Activated CD4-positive, alpha-beta T cell treated with anti-CD3 and anti-CD28 coated beads, Interleukin-2, amount 10 ng/mL, durations not matched to agents 7 days and 5 days (primary cell): ENCODE measurements around the gene CD1D. TPM values are rescaled to one million over a fixed set of nuclear protein-coding genes. Genes with fewer than 3 reads are reported as not detected.
"Not testable (repeated sequence)": the region's sequence is repeated elsewhere in the genome, so short reads cannot be mapped to it uniquely, and the experiment has no call there.

ENCODE experiments used
- CTCF ChIA-PET: fragments of 350-600 bp; sonication (Branson Sonifier 250); formaldehyde crosslinking; loops from one replicate; lab custom pipeline; 2021; ENCODE audit warnings: antibody characterized with exemption; lab: Charles Lee
- POLR2A ChIA-PET: fragments of 350-600 bp; sonication (Branson Sonifier 250); formaldehyde crosslinking; loops from one replicate; lab custom pipeline; 2021; ENCODE audit warnings: antibody characterized with exemption; lab: Charles Lee
- DNase-seq: peaks from one replicate; pipeline ENCODE4 v3.0.0-alpha.2; 2020
- H3K27ac Mint-ChIP-seq: one replicate; pipeline ENCODE4 v1.8.0; 2021; ENCODE audit warnings: mild to moderate bottlenecking, moderate library complexity, mixed read lengths
- H3K27me3 Mint-ChIP-seq: one replicate; pipeline ENCODE4 v1.8.0; 2021; ENCODE audit warnings: mixed read lengths
- H3K36me3 Mint-ChIP-seq: one replicate; pipeline ENCODE4 v1.8.0; 2021; ENCODE audit warnings: low read depth, mixed read lengths
- H3K4me1 Mint-ChIP-seq: one replicate; pipeline ENCODE4 v1.8.0; 2021; ENCODE audit warnings: mixed read lengths
- H3K4me3 Mint-ChIP-seq: one replicate; pipeline ENCODE4 v1.8.0; 2021; ENCODE audit warnings: mild to moderate bottlenecking, moderate library complexity, mixed read lengths
- H3K9me3 Mint-ChIP-seq: one replicate; pipeline ENCODE4 v1.8.0; 2021; ENCODE audit warnings: mixed read lengths
- total RNA-seq, 2 experiments: library from RNA; stranded (reverse); gene quantifications; one replicate each; pipeline ENCODE4 v1.2.3, GENCODE V29; 2021

CD1D gene
- total RNA-seq, 2 experiments from 2014 or later, result not detected

- Mint-ChIP-seq H3K27ac (no peak overlapping the region), H3K9me3 (no peaks in the 10 kb centered on the region), H3K36me3 (no peaks in the 10 kb centered on the region), H3K27me3 (peaks cover 36% of the 10 kb centered on the region), H3K4me1 (peaks cover 8% of the 10 kb centered on the region), H3K4me3 (no peak overlapping the region)
- ChIA-PET CTCF (no interaction called here), POLR2A (no interaction called here)
- DNase-seq, result no peak
These were observed 28.0 kb downstream of the CD1D start for GRCh38 chr1:158208586-158209116.

- no peak overlapping the region for H3K4me3 Mint-ChIP-seq
- CTCF ChIA-PET, result no interaction called here
- no peaks in the 10 kb centered on the region for H3K36me3 Mint-ChIP-seq
- H3K27me3 Mint-ChIP-seq, result peaks cover 22% of the 10 kb centered on the region
- DNase-seq, result no peak
- no peaks in the 10 kb centered on the region for H3K9me3 Mint-ChIP-seq
- POLR2A ChIA-PET, result no interaction called here
- H3K27ac Mint-ChIP-seq, result no peak overlapping the region
- H3K4me1 Mint-ChIP-seq, result no peaks in the 10 kb centered on the region
These were observed 31.6 kb downstream of the CD1D start for GRCh38 chr1:158212320-158212719.

GRCh38 chr1:158223445-158223844 lies 42.8 kb downstream of the CD1D start:
- CTCF ChIA-PET, H3K27ac Mint-ChIP-seq, H3K4me3 Mint-ChIP-seq, H3K4me1 Mint-ChIP-seq, POLR2A ChIA-PET, H3K36me3 Mint-ChIP-seq, DNase-seq, H3K27me3 Mint-ChIP-seq: not testable (repeated sequence)
- H3K9me3 Mint-ChIP-seq, result peaks cover 11% of the 10 kb centered on the region

GRCh38 chr1:158227904-158228623 lies 47.4 kb downstream of the CD1D start:
- Mint-ChIP-seq H3K27ac (no peak overlapping the region), H3K9me3 (peaks cover 6% of the 10 kb centered on the region), H3K27me3 (peaks cover 20% of the 10 kb centered on the region), H3K4me1 (no peaks in the 10 kb centered on the region), H3K36me3 (no peaks in the 10 kb centered on the region), H3K4me3 (no peak overlapping the region)
- CTCF ChIA-PET, result no interaction called here
- DNase-seq, result no peak
- POLR2A ChIA-PET, result no interaction called here

Other genes starting within 250 kb of the CD1D start
- not detected for gene KIRREL1, start 187.2 kb upstream of the CD1D start, total RNA-seq
- under 1 TPM in 1 of 2 experiments, not detected in 1; 0.17 TPM for gene CD1A, start 73.5 kb downstream of the CD1D start, total RNA-seq
- not detected for gene CD1C, start 109.0 kb downstream of the CD1D start, total RNA-seq
- not detected for gene CD1B, start 150.6 kb downstream of the CD1D start, total RNA-seq
- gene CD1E, start 173.0 kb downstream of the CD1D start, total RNA-seq, result not detected
- gene OR10T2, start 218.6 kb downstream of the CD1D start, total RNA-seq, result not detected
- not detected for gene OR10K2, start 245.3 kb downstream of the CD1D start, total RNA-seq